GM12892 (cell line): ENCODE data around the gene ZC3H8.

Source experiments
- DNase-seq: peaks from one replicate; pipeline ENCODE4 v3.0.0; 2011; ENCODE audit not compliant: insufficient read length
- FAIRE-seq: peaks from 2 replicates; lab custom pipeline; 2011; peaks lifted over from hg19 to GRCh38; lab: Jason Lieb, UNC
- POLR2A ChIP-seq: IDR thresholded peaks from 2 replicates; pipeline ENCODE4 v1.6.1; 2011; ENCODE audit warnings: low read depth, low read length, control low read depth
- POLR2AphosphoS5 ChIP-seq: IDR thresholded peaks from 2 replicates; pipeline ENCODE4 v1.6.1; 2011; ENCODE audit warnings: low read depth, low read length, control low read depth
- TAF1 ChIP-seq: IDR thresholded peaks from 2 replicates; pipeline ENCODE4 v1.6.1; 2011; ENCODE audit warnings: low read depth, mild to moderate bottlenecking, control low read depth, low read length, borderline replicate concordance

Gene ZC3H8

GRCh38 chr2:112189001-112189556, 65.8 kb downstream of the ZC3H8 start:
- DNase-seq = no peak
- FAIRE-seq = no peak
- TF ChIP-seq POLR2A (no peak), TAF1 (no peak), POLR2AphosphoS5 (no peak)

- TF ChIP-seq TAF1 (no peak), POLR2A (no peak), POLR2AphosphoS5 (no peak)
- DNase-seq (no peak), FAIRE-seq (peak; percentile 46)
Measured at GRCh38 chr2:112187805-112188596, 66.8 kb downstream of the ZC3H8 start.

GRCh38 chr2:112187046-112187715, 67.7 kb downstream of the ZC3H8 start:
- no peak for TF ChIP-seq POLR2AphosphoS5
- TF ChIP-seq POLR2A = no peak
- no peak for TF ChIP-seq TAF1
- DNase-seq (no peak), FAIRE-seq (no peak)

GRCh38 chr2:112185131-112185530, 69.7 kb downstream of the ZC3H8 start:
- FAIRE-seq (no peak), DNase-seq (no peak)
- TF ChIP-seq POLR2A (no peak), POLR2AphosphoS5 (no peak), TAF1 (no peak)

GRCh38 chr2:112184121-112184520, 70.7 kb downstream of the ZC3H8 start:
- FAIRE-seq (no peak), DNase-seq (no peak)
- TF ChIP-seq POLR2AphosphoS5 (no peak), TAF1 (no peak)

- DNase-seq (no peak), FAIRE-seq (no peak)
- TF ChIP-seq POLR2A = no peak
- TF ChIP-seq TAF1 = no peak
- TF ChIP-seq POLR2AphosphoS5 = no peak
Measured at GRCh38 chr2:112183327-112184025, 71.4 kb downstream of the ZC3H8 start.

GRCh38 chr2:112182581-112183034, 72.2 kb downstream of the ZC3H8 start:
- DNase-seq (no peak), FAIRE-seq (no peak)
- TF ChIP-seq POLR2A = no peak
- TF ChIP-seq TAF1 = no peak
- no peak for TF ChIP-seq POLR2AphosphoS5

GRCh38 chr2:112181571-112182290, 73.1 kb downstream of the ZC3H8 start:
- TF ChIP-seq TAF1 = no peak
- no peak for TF ChIP-seq POLR2A
- TF ChIP-seq POLR2AphosphoS5 = no peak
- FAIRE-seq (no peak), DNase-seq (no peak)

- FAIRE-seq = no peak
- TF ChIP-seq TAF1 (no peak), POLR2A (no peak), POLR2AphosphoS5 (no peak)
- no peak for DNase-seq
Measured at GRCh38 chr2:112175958-112176573, 78.8 kb downstream of the ZC3H8 start.

- no peak for TF ChIP-seq POLR2AphosphoS5
- TF ChIP-seq POLR2A = no peak
- TF ChIP-seq TAF1 = no peak
- no peak for DNase-seq
- FAIRE-seq = no peak
Measured at GRCh38 chr2:112175333-112175732, 79.5 kb downstream of the ZC3H8 start.

GRCh38 chr2:112174383-112174782, 80.5 kb downstream of the ZC3H8 start:
- TF ChIP-seq POLR2AphosphoS5 = no peak
- TF ChIP-seq POLR2A = no peak
- TF ChIP-seq TAF1 = no peak
- FAIRE-seq = no peak
- no peak for DNase-seq
